H1 (cell line): ENCODE data around the gene PRKAR1B. TPM values are rescaled to one million over a fixed set of nuclear protein-coding genes. Genes with fewer than 3 reads are reported as not detected.
A peak's percentile ranks its signal among the peaks of the same experiment; 100 is the strongest.

ENCODE experiments used
- CTCF ChIA-PET: fragments of 300-600 bp; sonication (Branson Sonifier 250); formaldehyde crosslinking; loops from one replicate; lab custom pipeline; 2021; ENCODE audit not compliant: partially characterized antibody; lab: Charles Lee
- POLR2A ChIA-PET: fragments of 300-600 bp; sonication (Branson Sonifier 250); formaldehyde crosslinking; loops from one replicate; lab custom pipeline; 2021; ENCODE audit warnings: inconsistent platforms; ENCODE audit not compliant: partially characterized antibody; lab: Charles Lee
- DNase-seq, 2 experiments: peaks; one replicate each; pipeline versions ENCODE4 v3.0.0 to v3.0.0-alpha.2; 2010 to 2022; ENCODE audit warnings: low spot score in 2 of 2, low read depth in 1 of 2, mixed read lengths in 1 of 2
- FAIRE-seq: peaks from 2 replicates; lab custom pipeline; 2011; peaks lifted over from hg19 to GRCh38; lab: Jason Lieb, UNC
- H2AFZ ChIP-seq: 2 replicates; pipeline ENCODE4 v1.8.1; 2012; ENCODE audit warnings: low read length, inconsistent platforms
- H2AK5ac ChIP-seq: 2 replicates; pipeline ENCODE4 v1.6.1; 2013; ENCODE audit warnings: low read depth, low read length
- H2BK120ac ChIP-seq: replicated peaks from 2 replicates; pipeline ENCODE3; 2013; ENCODE audit warnings: low read depth, low read length, inconsistent platforms
- H2BK12ac ChIP-seq: 2 replicates; pipeline ENCODE4 v1.6.1; 2013; ENCODE audit warnings: low read depth, low read length
- H2BK15ac ChIP-seq: 2 replicates; pipeline ENCODE4 v1.6.1; 2013; ENCODE audit warnings: low read length
- H2BK20ac ChIP-seq: 2 replicates; pipeline ENCODE4 v1.6.1; 2013; ENCODE audit warnings: low read length
- H2BK5ac ChIP-seq: 2 replicates; pipeline ENCODE4 v1.6.1; 2013; ENCODE audit warnings: low read depth, low read length
- H3K14ac ChIP-seq: 2 replicates; pipeline ENCODE4 v1.6.1; 2013; ENCODE audit warnings: inconsistent platforms; ENCODE audit not compliant: insufficient read length
- H3K18ac ChIP-seq: 2 replicates; pipeline ENCODE4 v1.6.1; 2013; ENCODE audit warnings: low read length; ENCODE audit errors: extremely low read depth
- H3K23ac ChIP-seq: 2 replicates; pipeline ENCODE4 v1.6.1; 2013; ENCODE audit warnings: inconsistent platforms; ENCODE audit not compliant: insufficient read length
- H3K23me2 ChIP-seq: 2 replicates; pipeline ENCODE4 v1.6.1; 2013; ENCODE audit warnings: low read depth, low read length
- H3K27ac ChIP-seq: 2 replicates; pipeline ENCODE4 v1.6.1; 2011; ENCODE audit warnings: low read depth, low read length, inconsistent platforms
- H3K27me3 ChIP-seq, 4 experiments: replicated peaks in 1 of 4; 1 replicate in 1 of 4; 2 replicates in 3 of 4; pipeline versions ENCODE4 v1.6.1 to v1.8.1; 2011 to 2013; ENCODE audit warnings: low read length in 3 of 4, mild to moderate bottlenecking in 3 of 4, inconsistent platforms in 2 of 4, mixed read lengths in 2 of 4, moderate library complexity in 1 of 4; ENCODE audit not compliant: control insufficient read depth in 3 of 4, insufficient read depth in 3 of 4; ENCODE audit errors: extremely low read depth in 1 of 4
- H3K36me3 ChIP-seq, 4 experiments: 2 replicates each; pipeline versions ENCODE4 v1.6.1 to v1.8.1; 2011 to 2013; ENCODE audit warnings: mild to moderate bottlenecking in 4 of 4, low read length in 3 of 4, moderate library complexity in 2 of 4, control low read depth in 1 of 4, inconsistent platforms in 1 of 4; ENCODE audit not compliant: insufficient read depth in 4 of 4, control insufficient read depth in 2 of 4
- H3K4ac ChIP-seq: replicated peaks from 2 replicates; pipeline ENCODE3; 2013; ENCODE audit warnings: low read length, low read depth, mixed read lengths, inconsistent platforms; ENCODE audit not compliant: insufficient read length
- H3K4me1 ChIP-seq, 4 experiments: replicated peaks in 1 of 4; 1 replicate in 1 of 4; 2 replicates in 3 of 4; pipeline versions ENCODE4 v1.6.1 to v1.8.1; 2011 to 2013; ENCODE audit warnings: low read length in 3 of 4, inconsistent platforms in 2 of 4, mixed read lengths in 1 of 4; ENCODE audit not compliant: insufficient read depth in 4 of 4, control insufficient read depth in 3 of 4
- H3K4me2 ChIP-seq, 2 experiments: 2 replicates each; pipeline versions ENCODE4 v1.6.1 to v1.8.1; 2011 to 2013; ENCODE audit warnings: low read depth in 2 of 2, low read length in 2 of 2, control low read depth in 1 of 2, inconsistent platforms in 1 of 2, mild to moderate bottlenecking in 1 of 2; ENCODE audit not compliant: insufficient read depth in 1 of 2
- H3K4me3 ChIP-seq, 4 experiments: fragments of 200-600, 300-600 bp in 1 of 4; sonication (generic), shearing (Covaris generic), sonication (Bioruptor Twin) in 1 of 4; 2 replicates each; pipeline versions ENCODE4 v1.5.1 to v1.8.1; 2011 to 2016; ENCODE audit warnings: low read length in 4 of 4, low read depth in 3 of 4, control low read depth in 2 of 4, inconsistent platforms in 2 of 4, mild to moderate bottlenecking in 2 of 4, mixed read lengths in 1 of 4, moderate library complexity in 1 of 4; ENCODE audit not compliant: insufficient read depth in 2 of 4; ENCODE audit errors: extremely low read depth in 1 of 4
- H3K56ac ChIP-seq: replicated peaks from 2 replicates; pipeline ENCODE3; 2013; ENCODE audit warnings: low read depth, mild to moderate bottlenecking, mixed read lengths, low read length, inconsistent platforms; ENCODE audit not compliant: insufficient read length
- H3K79me1 ChIP-seq: 2 replicates; pipeline ENCODE4 v1.6.1; 2013; ENCODE audit warnings: low read depth, low read length, control low read depth
- H3K79me2 ChIP-seq, 2 experiments: 2 replicates each; pipeline versions ENCODE4 v1.6.1 to v1.8.1; 2012 to 2013; ENCODE audit warnings: low read length in 2 of 2, mild to moderate bottlenecking in 2 of 2, inconsistent platforms in 1 of 2; ENCODE audit not compliant: insufficient read depth in 2 of 2, control insufficient read depth in 1 of 2
- H3K9ac ChIP-seq, 4 experiments: replicated peaks in 1 of 4; 1 replicate in 1 of 4; 2 replicates in 3 of 4; pipeline versions ENCODE4 v1.6.1 to v1.8.1; 2011 to 2013; ENCODE audit warnings: low read depth in 3 of 4, low read length in 3 of 4, control low read depth in 2 of 4, mild to moderate bottlenecking in 2 of 4, moderate library complexity in 2 of 4, inconsistent platforms in 1 of 4; ENCODE audit errors: extremely low read depth in 1 of 4
- H3K9me3 ChIP-seq, 2 experiments: 2 replicates each; pipeline versions ENCODE4 v1.6.1 to v1.8.1; 2012 to 2013; ENCODE audit warnings: mild to moderate bottlenecking in 2 of 2, moderate library complexity in 2 of 2, control low read depth in 1 of 2, inconsistent platforms in 1 of 2, low read depth in 1 of 2, low read length in 1 of 2, mixed read lengths in 1 of 2; ENCODE audit not compliant: insufficient read depth in 2 of 2
- H4K20me1 ChIP-seq, 2 experiments: replicated peaks in 1 of 2; 2 replicates each; pipeline versions ENCODE3 to v1.8.1; 2011 to 2013; ENCODE audit warnings: inconsistent platforms in 2 of 2, low read length in 2 of 2, mild to moderate bottlenecking in 1 of 2; ENCODE audit not compliant: insufficient read depth in 2 of 2, control insufficient read depth in 1 of 2
- H4K5ac ChIP-seq: 2 replicates; pipeline ENCODE4 v1.6.1; 2013; ENCODE audit warnings: low read length, low read depth, mixed read lengths, inconsistent platforms; ENCODE audit not compliant: insufficient read length
- H4K8ac ChIP-seq: 2 replicates; pipeline ENCODE4 v1.8.0; 2013; ENCODE audit warnings: mild to moderate bottlenecking, moderate library complexity, low read length, inconsistent platforms; ENCODE audit not compliant: insufficient read depth; ENCODE audit errors: extremely low read depth
- H4K91ac ChIP-seq: replicated peaks from 2 replicates; pipeline ENCODE3; 2013; ENCODE audit warnings: low read length, mixed read lengths, inconsistent platforms; ENCODE audit not compliant: insufficient read length
- SIN3A ChIP-seq, 2 experiments: IDR thresholded peaks in 1 of 2; conservative IDR thresholded peaks in 1 of 2; 2 replicates each; pipeline ENCODE4 v1.6.1; 2011 to 2012; ENCODE audit warnings: low read length in 2 of 2, improper control_type of control experiment in 1 of 2, low read depth in 1 of 2, mild to moderate bottlenecking in 1 of 2
- SUZ12 ChIP-seq: fragments of 200-600 bp; sonication (generic); IDR thresholded peaks from 2 replicates; pipeline ENCODE4 v1.6.1; 2012; ENCODE audit warnings: mild to moderate bottlenecking, inconsistent platforms, low read length, moderate library complexity, mixed read lengths
- TEAD4 ChIP-seq: IDR thresholded peaks from 2 replicates; pipeline ENCODE4 v1.6.1; 2012; ENCODE audit warnings: low read depth, low read length, inconsistent platforms, mixed read lengths
- WGBS, 2 experiments: shearing (Covaris generic) in 1 of 2; methylation state at CpG; one replicate each; pipeline versions ENCODE4 v1.1.6 to v1.1.7; 2013 to 2015; ENCODE audit warnings: low lambda C conversion rate in 2 of 2, mixed read lengths in 2 of 2, inconsistent platforms in 1 of 2, low coverage in 1 of 2, missing lambda C conversion rate in 1 of 2; ENCODE audit not compliant: insufficient replicate concordance in 2 of 2, insufficient coverage in 1 of 2, insufficient read length in 1 of 2; ENCODE audit errors: extremely low coverage in 1 of 2, missing lambda C conversion rate in 1 of 2; 5-methylcytosine and 5-hydroxymethylcytosine counted together
- polyA plus RNA-seq, 7 experiments: library from polyadenylated mRNA; depleted of rRNA in 3 of 7; stranded (reverse) in 5 of 7; unstranded in 2 of 7; fragments of >200 nt in 5 of 7; fragments of 200-250 nt in 2 of 7; gene quantifications; 1 replicate in 5 of 7; 2 replicates in 1 of 7; 4 replicates in 1 of 7; pipeline versions ENCODE4 v1.2.1 to v1.2.3, GENCODE V29; 2011 to 2013; ENCODE audit warnings: missing spikeins in 2 of 7, mixed read lengths in 2 of 7
- total RNA-seq: library from RNA; stranded (reverse); fragmentation: NEBNext Ultra II Directional; extraction: Animal tissue kit (Norgen Biotek cat#: 25700); gene quantifications from 2 replicates; pipeline ENCODE4 v1.2.1, GENCODE V29; 2021
- TF ChIP-seq, protein P1 (sequence below): IDR thresholded peaks from 2 replicates; pipeline ENCODE4 v1.6.1; 2011; ENCODE audit warnings: low read depth, mild to moderate bottlenecking, low read length; ENCODE audit not compliant: insufficient read depth

PRKAR1B gene
- total and polyA plus RNA-seq, 2 of the 8 experiments (the other 6 are each of a cell fraction or from before 2014, with no cell fraction given) = 12.3 to 55.7 TPM

GRCh38 chr7:516606-517456 is 210.2 kb downstream of the PRKAR1B start:
- Histone ChIP-seq H2BK12ac (no peak overlapping the region), H3K4me3 (peak overlapping the region; percentile 48 to 98 (median 50)), H3K14ac (no peak overlapping the region), H3K18ac (no peak overlapping the region; the same call in none of the 2 replicates), H4K8ac (peak overlapping the region; percentile 85), H3K27ac (no peak overlapping the region; the same call in 1 of the 2 replicates), H2AK5ac (no peak overlapping the region), H3K79me2 (peaks cover 0 to 55% of the 10 kb centered on the region in 2 experiments; a peak in 3 of 4 replicates), H2BK5ac (0 out of 2 replicates have a peak overlapping the region, but pooled peaks have one; percentile 78), H3K9ac (peak overlapping the region in 3 of 4 experiments; percentile 25 to 55 (median 46); a peak in 5 of 7 replicates), H3K27me3 (peaks cover 8 to 17% (median 12%) of the 10 kb centered on the region in 4 experiments; a peak in 6 of 7 replicates), H3K23ac (no peak overlapping the region), H3K4ac (no peak overlapping the region), H3K4me1 (peaks cover 6 to 46% (median 23%) of the 10 kb centered on the region in 4 experiments), H2BK15ac (no peak overlapping the region), H3K56ac (peak overlapping the region; percentile 30), H3K36me3 (peaks cover 0 to under 1% (median 0%) of the 10 kb centered on the region in 4 experiments; a peak in 2 of 8 replicates), H3K4me2 (peak overlapping the region; percentile 66 to 89), H4K91ac (peak overlapping the region; percentile 54), H3K79me1 (no peaks in the 10 kb centered on the region; the same call in 1 of the 2 replicates), H3K9me3 (no peaks in the 10 kb centered on the region), H3K23me2 (peaks cover 21% of the 10 kb centered on the region), H2BK20ac (no peak overlapping the region), H4K20me1 (peaks cover 2 to 11% of the 10 kb centered on the region in 2 experiments), H4K5ac (no peak overlapping the region), H2BK120ac (no peak overlapping the region), H2AFZ (no peak overlapping the region)
- ChIA-PET CTCF (interaction anchor here (1.4 kb wide), 1 partner anchor 195 kb away, joined by 4 read pairs; no protein-coding TSS in a partner anchor), POLR2A (interaction anchor here (1.1 to 1.7 kb wide), 3 partner anchors 40 to 196 kb away, joined by 3 to 4 read pairs (median 3); no protein-coding TSS in a partner anchor)
- FAIRE-seq (no peak), DNase-seq (peak in 1 of 2 experiments; percentile 62)
- WGBS, 2 experiments = 1% methylated on average over 47 of the region's 83 CpGs; no CpG with 5 or more reads in 1 of the 2 experiments
- TF ChIP-seq TEAD4 (no peak), SIN3A (conservative IDR thresholded peaks at IDR 0.05 in 1 of 2, IDR thresholded peaks at IDR 0.05 in 1 of 2; ENCODE audit: low read depth in 1 of 2, low read length in 2 of 2) (peak in 1 of 2 experiments; percentile 42; a peak in 1 of 4 replicates), SUZ12 (peak; percentile 32; the same call in 1 of the 2 replicates)
- TF ChIP-seq, protein P1, sequence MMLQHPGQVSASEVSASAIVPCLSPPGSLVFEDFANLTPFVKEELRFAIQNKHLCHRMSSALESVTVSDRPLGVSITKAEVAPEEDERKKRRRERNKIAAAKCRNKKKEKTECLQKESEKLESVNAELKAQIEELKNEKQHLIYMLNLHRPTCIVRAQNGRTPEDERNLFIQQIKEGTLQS = no peak
